ENCODE data around the gene MGAT3. TPM values are rescaled to one million over a fixed set of nuclear protein-coding genes. Genes with fewer than 3 reads are reported as not detected.

MGAT3 gene
- total RNA-seq, 2 experiments from 2014 or later = 0.17 TPM; not detected in 1

- Mint-ChIP-seq H3K4me1 (ENCODE audit: low read depth) (peaks cover 27% of the 10 kb centered on the region), H3K36me3 (ENCODE audit: low read depth) (no peaks in the 10 kb centered on the region), H3K27ac (no peak overlapping the region), H3K9me3 (no peaks in the 10 kb centered on the region), H3K4me3 (no peak overlapping the region), H3K27me3 (peaks cover 8% of the 10 kb centered on the region)
- Histone ChIP-seq H3K27ac (ENCODE audit: low read depth in 1 of 2, low read length in 2 of 2) (no peak overlapping the region), H3K27me3 (ENCODE audit: control insufficient read depth in 1 of 2, insufficient read depth in 2 of 2, low read length in 2 of 2) (no peaks in the 10 kb centered on the region), H3K4me3 (ENCODE audit: low read length) (no peak overlapping the region), H3K9me3 (ENCODE audit: control insufficient read depth in 1 of 2, insufficient read depth in 1 of 2, low read length in 2 of 2) (no peaks in the 10 kb centered on the region), H3K4me1 (ENCODE audit: insufficient read depth, low read length) (peaks cover 29% of the 10 kb centered on the region), H3K36me3 (ENCODE audit: insufficient read depth, low read length) (no peaks in the 10 kb centered on the region)
- POLR2A ChIA-PET = no interaction called here
- DNase-seq (no peak), ATAC-seq (ENCODE audit: poor library complexity) (no peak)
- CTCF ChIA-PET = interaction anchor here (1.0 kb wide), 1 partner anchor 17 kb away, joined by 3 read pairs; no protein-coding TSS in a partner anchor
- intact Hi-C loops (cut with DNase I, micrococcal nuclease) = no loop called here
- no peak for TF ChIP-seq CTCF (IDR thresholded peaks at IDR 0.05)
These were observed 7.1 kb upstream of the MGAT3 start for GRCh38 chr22:39449708-39450107.

GRCh38 chr22:39450258-39450955 is 6.4 kb upstream of the MGAT3 start:
- DNase-seq (no peak), ATAC-seq (ENCODE audit: poor library complexity) (no peak)
- Histone ChIP-seq H3K27ac (ENCODE audit: low read depth in 1 of 2, low read length in 2 of 2) (no peak overlapping the region), H3K4me1 (ENCODE audit: insufficient read depth, low read length) (peaks cover 29% of the 10 kb centered on the region), H3K9me3 (ENCODE audit: control insufficient read depth in 1 of 2, insufficient read depth in 1 of 2, low read length in 2 of 2) (no peaks in the 10 kb centered on the region), H3K36me3 (ENCODE audit: insufficient read depth, low read length) (no peaks in the 10 kb centered on the region), H3K4me3 (ENCODE audit: low read length) (no peak overlapping the region), H3K27me3 (ENCODE audit: control insufficient read depth in 1 of 2, insufficient read depth in 2 of 2, low read length in 2 of 2) (no peaks in the 10 kb centered on the region)
- no peak for TF ChIP-seq CTCF (IDR thresholded peaks at IDR 0.05)
- H3K9me3 Mint-ChIP-seq = no peaks in the 10 kb centered on the region
- H3K36me3 Mint-ChIP-seq (ENCODE audit: low read depth) = no peaks in the 10 kb centered on the region
- peaks cover 13% of the 10 kb centered on the region for H3K27me3 Mint-ChIP-seq
- intact Hi-C loops (cut with DNase I, micrococcal nuclease) = no loop called here
- H3K4me1 Mint-ChIP-seq (ENCODE audit: low read depth) = peaks cover 27% of the 10 kb centered on the region
- H3K27ac Mint-ChIP-seq = no peak overlapping the region
- H3K4me3 Mint-ChIP-seq = no peak overlapping the region
- ChIA-PET CTCF (interaction anchor here (1.0 kb wide), 1 partner anchor 16 kb away, joined by 3 read pairs; no protein-coding TSS in a partner anchor), POLR2A (no interaction called here)

DNA sequence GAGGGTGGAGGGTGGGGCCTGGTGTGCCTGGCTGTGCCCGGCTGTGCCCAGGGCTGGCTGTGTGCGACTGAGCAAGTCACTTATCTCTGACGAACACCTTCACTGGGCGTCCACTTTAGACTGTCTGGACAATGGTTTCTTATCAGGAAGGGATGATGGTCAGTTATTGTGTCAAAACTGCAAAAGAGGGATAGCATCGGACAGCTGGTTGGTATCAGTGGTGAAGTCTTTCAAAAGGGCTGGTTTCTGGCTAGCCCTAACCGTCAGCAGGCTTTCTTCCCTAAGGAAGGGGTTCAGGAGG is 4.1 kb upstream of the MGAT3 start:
- H3K4me1 ChIP-seq (ENCODE audit: insufficient read depth, low read length) = peaks cover 22% of the 10 kb centered on the region
- no peaks in the 10 kb centered on the region for H3K9me3 Mint-ChIP-seq
- no peak overlapping the region for H3K4me3 Mint-ChIP-seq
- intact Hi-C loops (cut with DNase I, micrococcal nuclease) = no loop called here
- H3K4me1 Mint-ChIP-seq (ENCODE audit: low read depth) = peaks cover 23% of the 10 kb centered on the region
- H3K36me3 ChIP-seq (ENCODE audit: insufficient read depth, low read length) = no peaks in the 10 kb centered on the region
- no peak overlapping the region for H3K27ac Mint-ChIP-seq
- ATAC-seq (ENCODE audit: poor library complexity) (no peak), DNase-seq (no peak)
- POLR2A ChIA-PET = interaction anchor here (0.8 kb wide), 1 partner anchor 40 kb away, joined by 3 read pairs; no protein-coding TSS in a partner anchor
- H3K27me3 ChIP-seq (ENCODE audit: control insufficient read depth in 1 of 2, insufficient read depth in 2 of 2, low read length in 2 of 2) = peaks cover 10 to 11% of the 10 kb centered on the region in 2 experiments
- peaks cover 26% of the 10 kb centered on the region for H3K27me3 Mint-ChIP-seq
- H3K27ac ChIP-seq (ENCODE audit: low read depth in 1 of 2, low read length in 2 of 2) = no peak overlapping the region
- no peak overlapping the region for H3K4me3 ChIP-seq (ENCODE audit: low read length)
- CTCF ChIA-PET = no interaction called here
- no peaks in the 10 kb centered on the region for H3K36me3 Mint-ChIP-seq (ENCODE audit: low read depth)
- TF ChIP-seq CTCF (IDR thresholded peaks at IDR 0.05) = no peak
- H3K9me3 ChIP-seq (ENCODE audit: control insufficient read depth in 1 of 2, insufficient read depth in 1 of 2, low read length in 2 of 2) = peaks cover 0 to 11% of the 10 kb centered on the region in 2 experiments
